CD4-positive, alpha-beta T cell (primary cell): ENCODE data around the gene PPP1R3F. TPM values are rescaled to one million over a fixed set of nuclear protein-coding genes. Genes with fewer than 3 reads are reported as not detected.

Experiments used
- ATAC-seq: fragments of 200-7000 bp; cut with Tn5 transposase; one replicate; pipeline ENCODE4 v1.10.0; 2022; ENCODE audit warnings: mild to moderate bottlenecking; ENCODE audit not compliant: poor library complexity
- CTCF ChIA-PET: fragments of 350-600 bp; sonication (Branson Sonifier 250); formaldehyde crosslinking; loops from one replicate; lab custom pipeline; 2021; ENCODE audit warnings: antibody characterized with exemption, inconsistent platforms; lab: Charles Lee
- POLR2A ChIA-PET: fragments of 350-600 bp; sonication (Branson Sonifier 250); formaldehyde crosslinking; loops from one replicate; lab custom pipeline; 2021; ENCODE audit warnings: antibody characterized with exemption, inconsistent platforms; lab: Charles Lee
- DNase-seq, 14 experiments: peaks; one replicate each; pipeline ENCODE4 v3.0.0-alpha.2; 2013 to 2020; ENCODE audit warnings: mixed read lengths in 2 of 14
- H3K27ac ChIP-seq, 2 donors: one replicate each; pipeline versions ENCODE4 v1.5.1 to v1.7.0; 2013; ENCODE audit warnings: low read length in 2 of 2, low read depth in 1 of 2, mild to moderate bottlenecking in 1 of 2
- H3K27me3 ChIP-seq, 2 experiments: 1 replicate in 1 of 2; 2 replicates in 1 of 2; pipeline versions ENCODE4 v1.6.1 to v1.7.0; 2013; ENCODE audit warnings: low read length in 2 of 2, control low read depth in 1 of 2, mild to moderate bottlenecking in 1 of 2, moderate library complexity in 1 of 2; ENCODE audit not compliant: insufficient read depth in 2 of 2, control insufficient read depth in 1 of 2
- H3K36me3 ChIP-seq: one replicate; pipeline ENCODE4 v1.6.1; 2013; ENCODE audit warnings: low read length, control low read depth; ENCODE audit not compliant: insufficient read depth
- H3K4me1 ChIP-seq: one replicate; pipeline ENCODE4 v1.6.1; 2013; ENCODE audit warnings: low read length, control low read depth; ENCODE audit not compliant: insufficient read depth
- H3K4me3 ChIP-seq: one replicate; pipeline ENCODE4 v1.5.1; 2013; ENCODE audit warnings: mild to moderate bottlenecking, low read length, moderate library complexity
- H3K9me3 ChIP-seq, 2 experiments: 1 replicate in 1 of 2; 2 replicates in 1 of 2; pipeline versions ENCODE4 v1.6.1 to v1.7.0; 2013; ENCODE audit warnings: low read length in 2 of 2, mild to moderate bottlenecking in 2 of 2, control low read depth in 1 of 2, moderate library complexity in 1 of 2; ENCODE audit not compliant: control insufficient read depth in 1 of 2, insufficient read depth in 1 of 2
- H3K27ac Mint-ChIP-seq: one replicate; pipeline ENCODE4 v1.8.0; 2020; ENCODE audit warnings: mixed read lengths
- H3K27me3 Mint-ChIP-seq: one replicate; pipeline ENCODE4 v1.8.0; 2021; ENCODE audit warnings: mixed read lengths
- H3K36me3 Mint-ChIP-seq: one replicate; pipeline ENCODE4 v1.8.0; 2021; ENCODE audit warnings: low read depth, mixed read lengths
- H3K4me1 Mint-ChIP-seq: one replicate; pipeline ENCODE4 v1.8.0; 2021; ENCODE audit warnings: low read depth, mixed read lengths
- H3K4me3 Mint-ChIP-seq: one replicate; pipeline ENCODE4 v1.8.0; 2020; ENCODE audit warnings: mild to moderate bottlenecking, mixed read lengths
- H3K9me3 Mint-ChIP-seq: one replicate; pipeline ENCODE4 v1.8.0; 2020; ENCODE audit warnings: mixed read lengths
- CTCF ChIP-seq: fragments of 200-600 bp; IDR thresholded peaks from one replicate; pipeline ENCODE4 v1.8.0; 2022; ENCODE audit warnings: antibody characterized with exemption, mild to moderate bottlenecking
- intact Hi-C, 2 experiments: fragments of 100-400 bp; cut with DNase I in 1 of 2; cut with micrococcal nuclease in 1 of 2; formaldehyde crosslinking; loops; one replicate each; pipeline versions ENCODE4 v1.15.1 to v1.9.0; 2023 to 2025; cut with DNase I, micrococcal nuclease
- total RNA-seq, 174 experiments: library from RNA in 2 of 174; stranded (reverse) in 2 of 174; gene quantifications; one replicate each; pipeline ENCODE4 v1.2.3 and lab custom pipeline; 2021 to 2026

The PPP1R3F gene
- total RNA-seq, 2 experiments from 2014 or later = 8.5 to 9.1 TPM

GRCh38 chrX:49228185-49228584, 41.4 kb upstream of the PPP1R3F start:
- ChIA-PET CTCF (no interaction called here), POLR2A (no interaction called here)
- no peaks in the 10 kb centered on the region for H3K9me3 ChIP-seq
- H3K27me3 ChIP-seq = no peaks in the 10 kb centered on the region
- DNase-seq = no peak
- no peak overlapping the region for H3K4me3 Mint-ChIP-seq
- no peak overlapping the region for H3K27ac ChIP-seq
- intact Hi-C loops = no loop called here
- no peak for TF ChIP-seq CTCF
- H3K4me3 ChIP-seq = no peak overlapping the region
- H3K9me3 Mint-ChIP-seq = no peaks in the 10 kb centered on the region
- ATAC-seq = no peak
- peaks cover 21% of the 10 kb centered on the region for H3K4me1 Mint-ChIP-seq
- H3K36me3 Mint-ChIP-seq = no peaks in the 10 kb centered on the region
- H3K4me1 ChIP-seq = peaks cover 18% of the 10 kb centered on the region
- H3K27ac Mint-ChIP-seq = no peak overlapping the region
- no peaks in the 10 kb centered on the region for H3K36me3 ChIP-seq
- H3K27me3 Mint-ChIP-seq = no peaks in the 10 kb centered on the region

GRCh38 chrX:49230500-49231232, 38.9 kb upstream of the PPP1R3F start:
- no peak for TF ChIP-seq CTCF
- H3K27me3 Mint-ChIP-seq = no peaks in the 10 kb centered on the region
- H3K4me3 ChIP-seq = peak overlapping the region; percentile 53

GRCh38 chrX:49231333-49232000, 38.1 kb upstream of the PPP1R3F start:
- no peaks in the 10 kb centered on the region for H3K27me3 Mint-ChIP-seq
- POLR2A ChIA-PET = interaction anchor here (0.6 kb wide), 1 partner anchor 8 kb away, joined by 3 read pairs; no protein-coding TSS in a partner anchor
- no peak overlapping the region for H3K27ac ChIP-seq

More at GRCh38 chrX:49230500-49231232, 38.9 kb upstream of the PPP1R3F start:
- Mint-ChIP-seq H3K36me3 (peaks cover 4% of the 10 kb centered on the region), H3K4me1 (peaks cover 31% of the 10 kb centered on the region), H3K27ac (peak overlapping the region; percentile 87), H3K9me3 (no peaks in the 10 kb centered on the region), H3K4me3 (peak overlapping the region; percentile 77)
- intact Hi-C loops = loop anchor here in 1 of 2 experiments (5.0 kb wide), 3 partner anchors 37 to 1393 kb away; partner anchors contain the start of genes PPP1R3F and ZNF81
- Histone ChIP-seq H3K27me3 (no peaks in the 10 kb centered on the region), H3K36me3 (no peaks in the 10 kb centered on the region), H3K27ac (peak overlapping the region in 1 of 2 donors; percentile 13), H3K9me3 (no peaks in the 10 kb centered on the region), H3K4me1 (peaks cover 21% of the 10 kb centered on the region)
- CTCF ChIA-PET = no interaction called here
- DNase-seq (peak; percentile 20 to 73 (median 42)), ATAC-seq (peak; percentile 64)
- POLR2A ChIA-PET = interaction anchor here (0.6 kb wide), 1 partner anchor 9 kb away, joined by 3 read pairs; no protein-coding TSS in a partner anchor

More at GRCh38 chrX:49231333-49232000, 38.1 kb upstream of the PPP1R3F start:
- peak overlapping the region; percentile 34 for H3K4me3 Mint-ChIP-seq
- intact Hi-C loops = loop anchor here in 1 of 2 experiments (5.0 kb wide), 3 partner anchors 36 to 1394 kb away; partner anchors contain the start of genes PPP1R3F and ZNF81
- H3K4me1 Mint-ChIP-seq = peaks cover 34% of the 10 kb centered on the region
- H3K36me3 Mint-ChIP-seq = peaks cover 4% of the 10 kb centered on the region
- TF ChIP-seq CTCF = no peak
- DNase-seq (no peak), ATAC-seq (no peak)
- Histone ChIP-seq H3K4me1 (peaks cover 28% of the 10 kb centered on the region), H3K9me3 (no peaks in the 10 kb centered on the region), H3K36me3 (no peaks in the 10 kb centered on the region), H3K27me3 (no peaks in the 10 kb centered on the region), H3K4me3 (peak overlapping the region; percentile 53)
- peak overlapping the region; percentile 87 for H3K27ac Mint-ChIP-seq
- CTCF ChIA-PET = no interaction called here
- no peaks in the 10 kb centered on the region for H3K9me3 Mint-ChIP-seq
